GM21390 (cell line): ENCODE measurements around the gene PGLYRP4.

Experiments
- ATAC-seq: cut with Tn5 transposase; IDR thresholded peaks from one replicate; pipeline ENCODE4 v1.9.1; 2021; ENCODE audit not compliant: unreplicated experiment

The PGLYRP4 gene

GRCh38 chr1:153379591-153379990, 30.9 kb upstream of the PGLYRP4 start:
- no peak for ATAC-seq

GRCh38 chr1:153375511-153375910, 26.9 kb upstream of the PGLYRP4 start, which contains the start of gene S100A12:
Gene S100A12, minus strand, starts transcription at chr1:153375621. Its CDS starts 1,029 bp downstream, at chr1:153374592.
- ATAC-seq = no peak

- no peak for ATAC-seq
Measured at GRCh38 chr1:153374071-153374470, 25.4 kb upstream of the PGLYRP4 start.

DNA sequence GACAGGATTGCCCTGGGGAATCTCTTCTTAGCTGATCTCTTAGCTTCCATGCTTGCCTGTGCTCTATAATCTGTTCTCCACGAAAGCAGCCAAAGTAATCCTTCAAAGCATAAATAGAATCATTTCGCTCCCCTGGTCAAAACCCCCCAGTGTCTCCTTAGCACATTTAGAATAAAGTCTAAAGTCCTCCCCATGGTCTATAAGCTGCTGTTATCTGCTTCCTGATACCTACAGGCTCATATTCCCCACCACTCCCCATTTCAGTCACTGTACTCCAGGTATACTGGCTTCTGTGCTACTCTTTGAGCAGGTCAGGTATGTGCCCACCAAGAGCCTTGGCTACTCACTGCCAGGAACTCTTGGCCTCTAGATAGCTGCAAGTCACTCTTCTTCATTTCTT, 23.9 kb upstream of the PGLYRP4 start:
- ATAC-seq = no peak

DNA sequence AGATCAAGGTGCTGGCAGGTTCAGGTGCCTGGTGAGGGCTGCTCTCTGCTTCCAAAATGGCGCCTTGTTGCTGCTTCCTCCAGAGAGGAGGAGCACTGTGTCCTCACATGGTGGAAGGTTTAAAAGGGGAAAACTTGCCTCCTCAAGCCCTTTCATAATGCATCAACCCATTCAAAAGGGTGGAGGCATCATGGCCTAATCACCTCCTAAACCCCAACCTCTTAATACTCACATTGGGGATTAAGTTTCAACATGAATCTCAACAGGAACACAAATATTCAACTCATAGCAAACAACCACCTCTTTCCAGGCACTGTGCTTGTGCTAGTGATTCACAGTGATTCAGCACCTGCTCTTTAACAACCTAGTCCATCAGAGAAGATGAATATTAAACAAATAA, 22.6 kb upstream of the PGLYRP4 start:
- no peak for ATAC-seq

DNA sequence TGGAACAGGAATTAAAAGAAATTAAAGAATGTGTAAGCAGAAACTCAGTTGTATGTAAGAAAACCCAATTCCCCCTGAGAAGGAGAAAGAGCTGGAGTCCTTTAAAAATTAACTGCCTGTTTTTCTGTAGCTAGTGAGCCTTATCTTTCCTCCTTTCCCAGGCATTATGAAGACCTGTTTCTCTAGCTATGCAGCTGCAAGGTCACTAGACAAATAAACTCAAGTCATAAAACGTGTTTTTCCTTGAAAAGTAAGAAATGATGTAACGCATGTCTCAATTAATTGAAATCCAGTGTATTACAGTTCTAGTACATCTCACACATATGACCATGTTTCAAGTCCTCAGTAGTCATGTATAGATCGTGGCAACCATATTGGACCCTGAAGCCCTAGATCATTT, 21.5 kb upstream of the PGLYRP4 start:
- no peak for ATAC-seq

- ATAC-seq = no peak
Measured at GRCh38 chr1:153368495-153368894, 19.9 kb upstream of the PGLYRP4 start.

GRCh38 chr1:153367090-153367489, 18.4 kb upstream of the PGLYRP4 start:
- no peak for ATAC-seq

DNA sequence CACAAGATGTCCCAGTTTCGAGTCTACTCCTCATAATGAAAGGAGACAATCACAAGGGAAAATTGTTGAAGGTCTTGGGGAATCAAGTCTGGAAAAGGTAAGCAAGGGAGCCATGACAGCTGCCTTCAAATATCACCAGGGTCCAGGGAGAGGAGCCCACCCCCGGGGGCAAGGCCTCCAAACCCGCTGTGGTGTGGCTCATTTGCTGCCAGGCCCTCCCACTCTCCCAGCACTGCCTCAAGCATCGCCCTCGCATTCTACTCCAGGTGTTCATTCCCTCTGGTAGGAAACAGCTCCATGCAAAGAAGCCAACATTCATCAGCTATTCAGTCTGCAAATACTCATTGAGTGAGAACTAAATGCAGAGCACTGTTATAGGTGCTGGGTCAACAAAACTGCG, 17.6 kb upstream of the PGLYRP4 start:
- ATAC-seq = no peak

DNA sequence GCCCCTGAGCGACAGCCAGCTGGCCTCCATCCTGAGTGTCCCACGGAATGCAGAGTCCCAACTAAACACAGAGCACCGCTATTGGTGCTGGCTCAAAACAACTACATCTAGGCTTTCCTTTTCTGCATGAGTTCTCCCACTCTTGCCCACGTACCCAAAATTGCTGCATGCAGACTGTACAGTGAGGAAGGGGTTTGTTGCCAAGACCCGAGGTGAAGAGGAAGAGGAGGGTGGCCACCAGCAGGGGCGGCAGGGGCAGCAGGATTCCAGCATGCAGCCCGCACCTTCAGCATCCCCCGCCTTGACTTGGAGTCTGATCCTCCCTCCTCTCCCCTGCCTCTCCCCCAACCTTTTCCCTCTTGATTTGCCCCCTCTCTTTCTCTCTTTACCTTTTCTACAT, 17.1 kb upstream of the PGLYRP4 start:
- ATAC-seq = no peak

DNA sequence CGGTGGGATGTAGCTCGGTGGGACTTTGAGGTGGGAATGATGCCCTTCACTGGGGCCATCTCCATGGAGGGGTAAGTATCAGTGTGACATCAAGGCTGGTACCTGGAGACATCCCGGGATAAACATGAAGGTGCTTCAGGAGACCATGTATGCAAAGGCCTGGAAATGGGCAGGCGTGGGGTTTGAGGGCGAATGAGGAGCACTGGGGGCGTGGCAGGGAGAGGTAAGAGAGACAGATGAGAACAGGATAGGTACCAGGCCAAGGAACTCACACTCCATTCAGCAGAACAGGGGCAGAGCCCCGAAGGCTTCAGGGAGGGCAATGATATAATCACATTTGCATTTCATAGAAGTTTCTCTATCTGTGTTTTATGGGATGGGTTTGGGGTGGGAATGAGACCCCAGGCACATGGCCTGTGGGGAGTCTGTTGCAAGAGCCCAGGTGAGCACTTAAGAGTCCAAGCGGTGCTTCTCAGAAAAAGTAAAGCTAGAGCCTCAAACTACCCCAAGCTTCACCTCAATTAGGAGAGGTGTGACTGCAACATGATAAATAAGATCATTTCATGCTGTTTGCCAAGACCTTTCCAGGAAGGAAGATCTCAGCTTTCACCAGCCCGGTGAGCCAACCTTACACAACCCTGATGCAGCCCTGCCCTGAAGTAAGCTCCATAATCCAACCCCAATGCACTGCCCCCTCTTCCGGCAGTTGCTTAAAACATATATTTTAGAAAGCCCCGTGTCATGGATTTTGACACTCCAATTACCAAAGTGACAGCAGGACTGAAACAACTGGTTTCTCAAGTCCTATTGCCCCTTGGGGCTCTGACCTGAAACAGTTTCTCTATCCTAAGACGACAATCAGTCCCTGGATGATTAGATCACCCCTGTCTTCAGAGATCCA, 16.4 kb upstream of the PGLYRP4 start:
- ATAC-seq = no peak

GRCh38 chr1:153364156-153364555, 15.5 kb upstream of the PGLYRP4 start:
- no peak for ATAC-seq

DNA sequence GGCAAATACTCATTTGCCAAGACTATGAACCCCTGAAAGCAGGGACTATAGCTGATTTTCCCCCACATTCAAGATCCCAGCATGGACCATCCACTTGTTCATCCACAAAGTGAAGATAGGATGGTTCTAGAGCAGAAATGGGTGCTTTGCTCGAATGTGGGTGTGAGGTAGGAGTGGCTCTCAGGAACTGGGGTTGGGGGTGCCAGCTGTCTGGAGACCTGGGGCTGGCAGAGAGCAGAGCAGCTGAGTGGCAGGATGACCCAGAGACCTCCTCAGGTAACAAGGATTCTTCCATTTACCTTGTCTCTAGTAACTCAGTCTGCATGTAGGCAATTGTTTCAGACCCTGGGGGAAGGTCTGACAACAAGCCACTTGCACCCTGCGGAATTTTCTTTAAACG, 15.0 kb upstream of the PGLYRP4 start:
- ATAC-seq = no peak

DNA sequence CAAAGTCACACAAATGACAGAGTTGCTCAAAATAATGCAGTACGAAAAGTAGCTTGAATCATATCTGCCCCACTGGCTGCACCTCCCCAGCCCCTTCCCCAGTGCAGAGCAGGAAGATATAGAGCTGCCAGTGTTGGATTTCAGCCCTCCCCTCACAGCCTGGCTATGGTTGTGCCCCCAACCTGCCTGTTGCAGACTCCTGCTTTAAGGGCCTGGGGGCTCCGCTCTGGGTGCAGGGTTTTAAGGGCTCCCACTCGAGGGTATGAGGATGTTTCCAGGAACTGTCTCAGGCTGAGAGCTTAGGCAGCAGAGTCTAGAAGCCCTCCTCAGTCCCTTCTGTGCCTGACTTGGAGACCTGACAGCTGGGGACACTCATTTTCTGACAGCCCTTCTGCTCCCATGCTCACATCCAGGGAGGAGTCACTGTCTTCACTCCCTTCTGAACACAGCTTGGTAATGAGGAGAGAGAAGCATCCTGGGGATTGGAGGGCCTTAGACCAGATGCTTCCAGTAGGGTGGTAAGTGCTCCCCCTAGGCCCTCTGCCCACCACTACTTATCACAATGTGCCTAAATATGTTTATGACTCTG, 13.6 kb upstream of the PGLYRP4 start:
- ATAC-seq = no peak

GRCh38 chr1:153361480-153362109, 13.0 kb upstream of the PGLYRP4 start:
- ATAC-seq = no peak

- ATAC-seq = no peak
Measured at GRCh38 chr1:153360592-153361479, 12.2 kb upstream of the PGLYRP4 start.

- ATAC-seq = no peak
Measured at GRCh38 chr1:153360190-153360589, 11.5 kb upstream of the PGLYRP4 start.

DNA sequence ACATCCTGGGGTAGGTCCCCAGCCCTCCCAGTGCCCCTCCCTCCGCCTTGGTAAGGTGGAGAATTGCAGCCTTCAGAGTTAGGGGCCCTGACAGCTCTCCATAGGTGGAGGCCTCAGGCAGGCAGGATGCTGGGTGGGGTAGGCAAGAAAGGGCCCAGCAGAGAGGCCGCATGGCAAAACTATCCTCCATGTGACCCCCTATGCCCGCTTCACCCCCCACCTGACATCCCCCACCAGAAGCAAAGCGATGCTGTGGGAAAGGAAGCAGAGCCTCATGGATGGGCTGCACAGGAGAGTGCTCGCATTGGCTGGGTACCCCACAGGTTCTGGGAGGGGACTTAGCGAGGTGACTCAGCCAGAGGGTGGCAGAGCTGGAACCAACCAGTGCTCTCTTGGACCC, 10.6 kb upstream of the PGLYRP4 start:
- ATAC-seq = no peak

GRCh38 chr1:153358691-153358975, 10.0 kb upstream of the PGLYRP4 start:
- ATAC-seq = no peak

DNA sequence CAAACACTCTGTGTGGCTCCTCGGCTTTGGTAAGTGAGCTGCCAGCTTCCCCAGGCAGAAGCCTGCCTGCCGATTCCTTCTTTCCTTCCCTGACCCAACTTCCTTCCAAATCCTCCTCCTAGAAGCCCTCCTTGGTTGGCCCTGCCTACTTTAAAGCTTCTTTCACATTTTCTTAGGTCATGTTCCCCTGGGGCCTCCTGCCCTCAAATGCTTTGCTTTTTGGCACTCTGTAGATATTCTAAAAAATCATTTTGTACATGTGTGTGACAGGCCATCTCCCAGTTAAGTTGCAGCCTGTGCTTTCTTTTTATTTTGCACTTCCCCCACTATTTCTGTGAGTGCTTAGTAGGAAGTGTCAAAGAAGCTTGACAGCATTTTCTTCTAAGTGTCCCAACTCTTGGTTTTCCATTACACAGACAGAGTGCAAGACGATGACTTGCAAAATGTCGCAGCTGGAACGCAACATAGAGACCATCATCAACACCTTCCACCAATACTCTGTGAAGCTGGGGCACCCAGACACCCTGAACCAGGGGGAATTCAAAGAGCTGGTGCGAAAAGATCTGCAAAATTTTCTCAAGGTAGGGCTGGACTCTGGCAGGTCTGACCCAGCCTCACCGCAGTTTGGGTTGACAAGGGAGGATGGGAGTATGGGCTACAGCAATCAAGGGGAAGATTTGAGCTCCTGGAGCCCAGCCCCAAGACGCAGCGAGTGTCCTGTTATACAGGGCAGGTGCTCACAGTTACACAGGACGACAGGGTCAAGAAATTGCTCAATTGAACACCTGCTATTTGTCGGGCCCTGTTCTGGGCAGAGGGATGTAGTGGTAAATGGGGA, 9.4 kb upstream of the PGLYRP4 start, which contains the start of gene S100A9:
Gene S100A9 (plus strand): TSS at position 2 of the 838 bp plus-strand sequence. CDS start 430 bp downstream, at position 432.
- ATAC-seq = no peak
